ENCODE data around the gene SORCS1.

GRCh38 chr10:106894692-106895091 is 269.8 kb downstream of the SORCS1 start:
- no peak for TF ChIP-seq BHLHE40 (IDR thresholded peaks at IDR 0.05; ENCODE audit: borderline replicate concordance)
- TF ChIP-seq, protein P1, sequence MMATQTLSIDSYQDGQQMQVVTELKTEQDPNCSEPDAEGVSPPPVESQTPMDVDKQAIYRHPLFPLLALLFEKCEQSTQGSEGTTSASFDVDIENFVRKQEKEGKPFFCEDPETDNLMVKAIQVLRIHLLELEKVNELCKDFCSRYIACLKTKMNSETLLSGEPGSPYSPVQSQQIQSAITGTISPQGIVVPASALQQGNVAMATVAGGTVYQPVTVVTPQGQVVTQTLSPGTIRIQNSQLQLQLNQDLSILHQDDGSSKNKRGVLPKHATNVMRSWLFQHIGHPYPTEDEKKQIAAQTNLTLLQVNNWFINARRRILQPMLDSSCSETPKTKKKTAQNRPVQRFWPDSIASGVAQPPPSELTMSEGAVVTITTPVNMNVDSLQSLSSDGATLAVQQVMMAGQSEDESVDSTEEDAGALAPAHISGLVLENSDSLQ (IDR thresholded peaks at IDR 0.05): no peak
- no peak for TF ChIP-seq FOXA1 (IDR thresholded peaks at IDR 0.05)
- no peak for TF ChIP-seq SUZ12 (IDR thresholded peaks at IDR 0.05)
- no peak for TF ChIP-seq NFRKB (IDR thresholded peaks at IDR 0.05)

All from HEK293T (cell line).